GOT3 (cell line): ENCODE results near the gene KAZN.

Source experiments
- DNase-seq: peaks from one replicate; lab custom pipeline; 2025; ENCODE audit warnings: mixed read lengths; lab: John Stamatoyannopoulos, UW

The KAZN gene

DNA sequence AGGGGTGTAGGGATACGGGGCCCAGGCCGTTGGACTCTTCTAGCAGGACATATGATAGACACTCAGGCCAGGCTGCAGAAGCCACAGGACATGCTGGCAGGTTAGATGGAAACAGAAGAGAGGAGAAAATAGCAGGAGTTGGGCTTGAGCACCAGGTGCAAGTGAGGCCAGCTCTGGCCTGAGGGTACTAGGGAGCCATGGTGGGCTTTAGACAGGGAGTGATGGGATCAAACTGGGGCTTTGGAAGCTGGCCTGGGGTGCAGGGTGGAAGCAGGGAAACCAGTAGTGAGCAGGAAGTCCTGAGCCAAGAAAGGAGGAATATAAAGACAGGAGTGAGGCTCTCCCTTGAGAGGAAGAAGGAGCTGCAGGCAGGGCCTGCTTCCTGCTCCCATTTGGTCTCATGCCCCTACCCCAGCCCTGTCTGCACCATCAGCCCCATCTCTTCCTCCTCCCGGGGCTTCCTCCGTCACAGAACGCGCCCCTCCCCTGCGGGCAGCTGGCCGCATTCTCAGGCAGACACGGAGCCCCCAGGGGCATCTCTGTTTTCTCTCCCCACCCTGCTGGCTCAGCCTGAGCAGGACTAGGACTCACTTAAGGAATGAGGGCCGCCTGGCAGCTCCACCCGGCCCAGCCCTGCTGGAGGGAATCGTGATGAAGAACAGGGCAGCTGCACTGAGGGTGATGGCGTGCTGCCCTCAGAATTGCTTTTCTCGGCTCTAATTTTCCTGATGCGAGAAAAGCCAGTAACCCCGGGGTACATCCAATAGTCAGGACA is 389.5 kb downstream of the KAZN start:
- no peak for DNase-seq

DNA sequence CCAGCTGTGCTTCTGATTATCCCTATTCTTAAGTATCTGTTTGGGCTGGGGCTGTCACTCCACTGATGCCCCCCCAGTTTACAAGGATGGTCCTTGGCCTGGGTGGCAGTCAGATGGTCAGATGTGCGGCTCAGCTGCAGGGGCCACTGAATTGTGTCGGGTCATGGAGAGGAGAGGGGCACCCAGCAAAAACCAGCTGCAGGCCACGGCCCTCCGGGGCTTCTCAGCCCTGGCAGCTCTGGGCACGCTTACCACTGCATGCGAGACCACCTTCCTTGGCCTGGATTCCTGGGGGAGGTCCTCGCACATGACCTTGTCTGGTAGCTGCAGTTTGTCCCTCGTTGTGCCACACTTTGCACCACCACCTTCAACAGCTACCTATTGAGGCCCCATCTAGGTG is 390.2 kb downstream of the KAZN start:
- DNase-seq, result no peak

DNA sequence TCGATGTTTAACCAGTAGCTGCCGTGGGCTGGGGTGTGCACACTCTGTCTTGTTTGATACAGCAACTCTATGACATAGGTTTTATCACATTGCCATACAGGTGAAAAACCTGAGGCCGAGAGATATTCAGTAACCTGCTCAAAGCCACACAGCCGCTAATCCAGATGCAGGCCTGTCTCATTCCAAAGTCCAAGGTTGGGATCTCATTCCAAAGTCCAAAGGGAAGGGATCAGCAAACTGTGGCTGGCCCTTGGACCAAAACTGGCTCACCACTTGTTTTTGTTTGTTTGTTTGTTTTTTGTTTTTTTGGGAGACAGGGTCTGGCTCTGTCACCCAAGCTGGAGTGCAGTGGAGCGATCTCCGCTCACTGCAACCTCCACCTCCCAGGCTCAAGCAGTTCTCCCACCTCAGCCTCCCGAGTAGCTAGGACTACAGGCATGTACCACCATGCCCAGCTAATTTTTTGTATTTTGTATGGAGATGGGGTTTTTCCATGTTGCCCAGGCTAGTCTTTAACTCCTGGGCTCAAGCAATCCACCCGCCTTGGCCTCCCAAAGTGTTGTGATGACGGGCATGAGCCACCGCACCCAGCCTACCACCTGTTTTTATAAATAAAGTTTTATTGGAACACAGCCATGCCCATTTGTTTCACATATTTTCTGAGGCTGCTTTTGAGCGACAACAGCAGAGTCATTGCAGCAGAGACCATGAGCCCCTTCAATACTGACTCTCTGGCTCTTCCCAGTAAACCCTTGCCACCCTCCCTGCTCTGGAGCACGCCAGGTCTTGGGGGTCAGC is 391.6 kb downstream of the KAZN start:
- no peak for DNase-seq

DNA sequence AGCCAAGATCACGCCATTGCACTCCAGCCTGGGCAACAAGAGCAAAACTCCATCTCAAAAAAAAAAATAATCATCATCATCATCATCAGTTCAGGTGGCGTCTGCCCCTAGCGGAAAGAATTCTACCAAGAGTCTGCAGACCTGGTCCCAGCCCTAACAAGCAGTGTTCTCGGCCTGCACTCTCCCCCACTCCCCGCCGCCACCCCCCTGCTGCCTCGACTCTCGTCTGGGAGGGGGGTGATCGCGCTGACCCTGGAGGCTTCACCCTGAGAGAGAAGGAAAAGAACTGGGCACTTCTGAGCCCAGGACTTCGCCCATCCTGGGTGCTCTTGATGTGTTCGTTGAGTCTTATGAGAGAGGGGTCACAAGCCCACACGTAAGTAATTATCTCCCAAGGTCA is 394.9 kb downstream of the KAZN start:
- no peak for DNase-seq

DNA sequence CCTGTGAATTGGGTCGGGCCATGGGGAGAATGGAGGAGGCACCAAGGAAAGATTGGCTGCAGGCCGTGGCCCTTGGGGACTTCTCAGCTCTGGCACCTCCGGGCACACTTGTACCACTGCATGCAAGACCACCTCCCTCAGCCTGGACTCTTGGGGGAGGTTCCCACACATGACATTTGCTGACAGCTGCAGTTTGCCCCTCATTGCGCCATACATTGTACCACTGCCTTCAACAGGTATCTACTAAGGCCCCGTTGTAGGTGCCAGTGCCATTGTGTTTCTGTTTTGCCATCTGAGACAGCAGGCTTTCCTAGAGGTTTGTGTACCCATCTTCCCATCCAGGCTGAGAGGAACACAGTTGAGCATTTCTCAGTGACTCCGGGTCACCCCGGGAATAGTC is 395.7 kb downstream of the KAZN start:
- DNase-seq, result no peak

DNA sequence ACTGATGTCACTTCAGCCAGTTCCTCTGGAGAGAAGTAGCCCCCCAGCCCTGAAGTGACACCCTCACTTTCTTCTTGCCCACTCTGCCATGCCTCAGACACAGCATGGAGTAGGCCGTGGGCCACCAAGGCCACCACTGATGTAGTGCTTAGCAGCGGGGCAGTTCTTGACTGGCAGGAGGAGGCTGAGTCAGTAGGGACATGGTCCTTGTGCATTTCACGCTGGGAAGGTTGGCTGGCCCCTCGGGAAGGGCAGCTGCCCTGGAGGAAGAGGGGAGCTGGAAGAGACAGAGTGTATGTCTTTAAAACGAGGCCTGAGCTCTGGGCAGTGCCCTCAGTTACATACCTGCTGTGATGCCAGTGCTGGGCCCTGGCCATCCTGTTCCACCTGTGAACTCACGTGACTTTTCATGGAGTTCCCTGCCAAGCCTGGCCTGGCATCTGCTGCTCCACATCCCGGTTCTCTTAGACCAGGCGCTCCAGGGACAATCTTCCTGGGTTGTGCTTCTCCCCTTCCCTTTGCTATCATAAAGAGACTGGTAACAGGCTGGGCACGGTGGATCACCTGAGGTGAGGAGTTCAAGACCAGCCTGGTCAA is 396.5 kb downstream of the KAZN start:
- no peak for DNase-seq

DNA sequence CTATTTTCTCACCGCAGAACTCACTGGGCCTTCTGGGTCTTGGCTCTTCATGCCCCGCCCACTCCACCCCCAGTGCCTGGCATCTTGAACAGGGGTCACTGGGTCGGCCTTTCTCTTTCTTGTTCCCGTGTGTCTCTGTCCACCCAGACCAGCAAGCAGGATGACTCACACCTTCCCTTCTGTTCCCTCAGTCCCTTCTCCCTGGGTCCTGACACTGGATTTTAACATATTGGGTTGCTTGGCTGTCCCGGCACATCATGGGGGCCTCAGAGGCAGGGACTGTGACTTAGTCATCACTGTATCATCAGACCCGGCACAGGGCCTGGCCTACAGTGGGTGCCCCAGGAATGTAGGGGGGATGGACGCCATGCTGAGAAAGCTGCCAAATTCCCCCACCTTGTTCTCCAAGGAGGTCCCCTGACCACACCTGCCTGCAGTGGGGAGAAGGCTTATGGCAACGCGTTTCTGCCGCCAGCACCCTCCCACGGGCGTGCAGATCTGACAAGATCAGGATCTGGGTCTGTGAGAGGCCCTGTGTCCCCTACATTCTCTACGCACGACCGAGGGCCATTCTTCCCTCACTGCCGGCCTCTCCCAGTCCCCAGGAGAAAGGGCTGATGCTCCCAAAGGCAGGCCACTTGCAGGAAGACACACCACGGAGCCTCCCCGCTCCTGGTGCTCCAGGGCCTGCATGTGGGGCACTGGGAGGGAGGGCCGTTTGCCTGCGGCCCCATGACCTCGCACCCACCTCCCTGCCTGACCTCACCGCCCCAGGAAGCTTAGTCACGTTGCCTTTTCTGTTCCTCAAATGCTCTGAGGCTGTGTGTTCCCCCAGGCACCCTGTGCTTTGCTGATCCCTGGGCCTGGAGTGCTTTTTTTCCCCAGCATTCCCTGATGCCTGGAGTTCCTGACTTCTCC is 397.9 kb downstream of the KAZN start:
- no peak for DNase-seq

DNA sequence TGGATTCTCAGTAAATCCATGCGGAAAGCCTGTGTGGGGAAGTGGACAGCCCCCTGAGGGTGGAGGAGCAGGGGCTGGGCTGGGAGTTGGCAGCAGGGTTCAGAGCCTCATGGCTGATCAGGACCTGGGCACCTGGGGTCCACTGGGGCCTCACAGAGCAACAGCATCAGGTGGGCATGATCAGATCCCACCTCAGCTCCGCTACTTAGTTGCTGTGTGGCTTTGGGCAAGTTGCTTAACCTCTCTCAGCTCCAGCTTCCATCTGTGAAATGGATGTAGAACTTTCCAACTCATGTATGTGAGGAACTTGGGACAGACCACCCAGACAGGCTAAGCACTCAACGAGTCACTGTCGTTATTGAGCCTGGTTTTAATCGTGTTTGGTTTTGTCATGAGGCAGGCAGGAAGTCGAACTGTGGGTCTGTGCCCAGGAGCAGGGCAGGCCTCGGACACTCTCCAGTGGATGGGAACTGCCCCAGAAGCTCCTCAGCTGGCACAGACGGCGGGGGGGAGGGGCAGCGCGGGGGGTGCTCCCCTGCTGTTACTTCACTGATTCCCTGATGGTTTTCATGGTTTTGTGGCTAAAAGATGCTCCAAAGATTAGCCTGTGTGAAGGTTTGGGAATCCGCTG is 399.3 kb downstream of the KAZN start:
- DNase-seq, result no peak

DNA sequence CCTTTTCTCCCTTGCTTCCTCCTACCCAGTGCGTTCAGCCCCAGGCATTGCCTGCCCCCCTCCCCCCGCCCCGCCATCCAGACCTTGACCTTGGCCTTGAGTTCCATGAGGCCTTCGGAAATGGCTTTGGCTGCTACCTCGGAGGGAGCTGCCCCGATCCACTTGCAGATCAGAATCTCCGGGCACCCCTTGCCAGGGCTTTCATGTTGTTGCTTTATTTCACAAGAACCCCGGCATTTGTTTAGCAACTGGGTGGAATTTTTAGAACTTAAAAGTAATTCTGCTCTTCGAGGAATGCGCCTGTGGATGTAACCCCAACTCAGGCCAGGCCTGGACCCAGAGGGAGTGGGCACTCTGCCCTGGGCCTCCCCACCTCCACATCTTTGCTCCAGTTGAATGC is 401.0 kb downstream of the KAZN start:
- no peak for DNase-seq

DNA sequence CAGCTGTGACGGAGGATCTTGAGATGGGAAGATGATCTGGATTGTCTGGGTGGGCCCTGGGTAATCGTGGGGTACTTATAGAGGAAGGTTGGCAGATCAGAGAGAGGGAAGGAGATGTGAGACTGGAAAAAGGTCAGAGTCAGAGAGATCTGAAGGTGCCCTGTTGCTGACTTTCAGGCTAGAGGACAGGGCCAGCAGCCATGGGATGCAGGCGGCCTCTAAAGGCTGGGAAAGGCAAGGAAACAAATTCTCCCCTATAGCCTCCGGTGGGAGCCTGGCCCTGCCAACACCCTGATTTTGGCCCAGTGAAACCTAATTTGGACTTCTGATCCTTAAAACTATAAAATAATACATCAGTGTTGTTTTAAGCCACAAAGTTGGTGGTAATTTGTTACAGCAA is 401.5 kb downstream of the KAZN start:
- no peak for DNase-seq

DNA sequence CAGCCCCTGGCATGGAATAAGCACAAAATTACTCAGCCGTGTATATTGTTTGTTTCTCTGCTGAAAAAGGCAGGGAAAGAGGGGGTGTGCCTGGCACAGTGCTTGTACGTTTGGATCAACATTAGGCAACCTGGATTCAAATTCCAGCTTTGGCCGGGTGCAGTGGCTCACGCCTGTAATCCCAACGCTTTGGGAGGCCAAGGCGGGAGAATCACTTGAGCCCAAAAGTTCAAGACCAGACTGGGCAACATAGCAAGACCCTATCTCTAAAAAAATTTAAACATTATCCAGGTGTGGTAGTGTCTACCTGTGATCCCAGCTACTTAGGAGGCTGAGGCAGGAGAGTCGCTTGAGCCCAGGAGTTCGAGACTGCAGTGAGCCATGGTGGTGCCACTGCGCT is 402.2 kb downstream of the KAZN start:
- no peak for DNase-seq

DNA sequence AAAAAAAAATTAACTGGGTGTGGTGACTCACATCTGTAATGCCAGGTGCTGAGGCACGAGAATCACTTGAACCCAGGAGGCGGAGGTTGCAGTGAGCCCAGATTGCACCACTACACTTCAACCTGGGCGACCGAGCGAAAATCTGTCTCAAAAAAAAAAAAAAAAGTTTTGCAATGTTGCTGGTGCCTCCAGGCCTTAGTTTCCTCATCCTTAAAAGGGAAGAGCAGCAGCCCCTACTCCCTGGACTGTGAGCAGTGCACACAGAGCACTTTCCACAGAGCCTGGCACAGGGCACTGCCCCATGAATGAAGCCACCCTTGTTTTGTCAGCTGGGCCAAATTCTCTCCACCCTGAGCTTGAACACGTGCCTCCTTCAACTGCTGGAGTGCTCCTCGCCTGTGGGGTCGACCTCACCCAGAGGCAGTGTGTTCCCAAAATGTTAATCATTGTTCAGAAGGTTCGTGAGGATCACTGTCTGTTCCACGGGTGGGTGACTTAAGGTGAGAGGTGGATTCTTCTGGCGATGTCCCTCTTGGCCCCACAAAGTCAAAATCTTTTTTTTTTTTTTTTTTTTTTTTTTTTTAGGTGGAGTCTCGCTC is 402.9 kb downstream of the KAZN start:
- DNase-seq, result no peak

DNA sequence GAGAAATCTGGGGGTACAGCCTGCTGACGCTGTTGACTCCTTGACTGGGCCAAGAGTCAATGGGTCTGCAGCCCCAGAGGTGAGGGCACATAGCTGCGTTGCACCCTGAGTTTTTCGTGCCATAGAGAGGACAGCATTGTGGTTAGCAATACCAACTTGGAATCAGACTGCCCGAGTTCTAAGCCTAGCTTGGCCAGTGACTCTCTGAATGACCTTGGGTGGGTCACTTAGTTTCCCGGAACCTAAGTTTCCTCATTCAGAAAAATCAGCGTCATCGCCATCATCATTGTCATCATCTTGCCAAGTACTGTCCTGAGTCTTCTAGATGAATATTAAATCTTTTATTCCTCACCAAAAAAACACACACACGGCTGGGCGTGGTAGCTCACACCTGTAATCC is 403.8 kb downstream of the KAZN start:
- no peak for DNase-seq

DNA sequence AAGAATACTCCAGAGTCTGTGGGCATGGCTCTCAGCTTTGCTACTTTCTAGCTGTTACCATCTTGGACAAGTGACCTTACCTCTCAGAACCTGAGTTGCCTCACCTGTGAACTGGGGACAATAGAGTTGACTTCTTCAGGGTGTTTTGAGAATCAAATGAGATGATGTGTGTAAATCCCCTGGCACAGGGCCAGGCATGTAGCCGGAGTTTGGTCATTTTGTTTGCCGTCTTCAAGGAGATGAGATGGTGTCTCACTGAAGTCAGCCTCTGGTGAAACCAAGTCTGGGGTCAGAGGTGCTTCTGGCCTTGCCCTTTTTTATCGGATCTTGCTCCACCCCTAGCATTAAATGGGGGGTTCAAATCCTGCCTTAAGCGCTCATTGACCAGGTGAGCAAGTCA is 405.9 kb downstream of the KAZN start:
- no peak for DNase-seq

DNA sequence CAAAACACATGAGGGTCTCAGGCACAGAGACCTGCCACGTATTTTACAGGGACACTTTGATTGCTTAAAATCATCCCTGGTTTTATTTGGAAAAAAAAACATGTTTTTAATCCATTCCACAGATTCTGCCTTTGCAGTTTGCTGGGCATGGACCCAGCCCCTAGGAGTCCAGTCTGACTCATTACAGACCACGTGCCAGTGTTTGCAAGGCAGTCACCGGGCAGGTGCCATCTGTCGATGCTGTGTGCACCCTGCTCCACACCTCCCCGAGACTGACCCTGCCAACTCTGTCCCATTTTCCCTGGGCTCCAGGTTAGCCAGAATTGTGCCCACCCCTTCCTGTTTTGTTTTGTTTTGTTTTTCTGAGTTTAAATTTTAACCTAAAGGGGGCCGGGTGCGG is 406.6 kb downstream of the KAZN start:
- no peak for DNase-seq

DNA sequence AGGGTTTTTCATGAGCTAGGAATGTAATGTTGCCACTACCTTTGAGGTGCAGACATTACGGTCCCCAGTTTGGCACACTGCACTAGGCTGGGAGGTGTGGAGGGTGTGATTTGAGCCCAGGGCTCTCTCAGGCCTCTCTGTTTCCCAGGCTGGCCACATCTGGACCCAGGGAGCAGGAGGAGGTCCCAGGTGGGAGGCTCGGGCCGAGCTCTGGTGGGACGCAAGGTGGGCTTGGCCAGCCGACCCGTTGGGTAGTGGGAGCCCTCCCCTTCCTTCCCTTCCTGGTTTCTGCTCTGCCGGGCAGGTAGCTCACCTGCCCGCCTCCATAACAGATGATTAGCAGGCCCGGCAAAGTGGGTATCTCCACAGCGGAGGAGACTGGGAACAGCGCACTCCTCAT is 408.9 kb downstream of the KAZN start:
- DNase-seq, result no peak

DNA sequence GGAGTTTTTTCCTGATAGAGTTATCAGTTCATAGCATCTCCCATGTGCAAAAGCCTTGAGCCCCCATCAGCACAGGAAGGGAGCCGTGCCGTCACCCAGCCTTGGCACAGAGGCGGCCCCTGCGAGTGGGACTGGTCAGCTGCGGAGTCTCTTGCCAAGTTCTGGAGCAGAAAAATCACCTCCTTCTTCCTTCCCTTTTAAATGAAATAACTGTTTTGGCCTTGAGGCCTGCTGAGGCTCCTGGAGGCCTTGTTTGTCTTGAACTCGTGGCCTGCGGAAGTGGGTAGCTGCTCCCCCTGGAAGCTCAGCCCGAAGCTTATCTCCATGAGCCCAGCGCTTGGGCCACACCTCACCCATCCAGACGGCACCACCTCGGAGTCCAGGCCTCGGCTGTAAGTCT is 409.4 kb downstream of the KAZN start:
- no peak for DNase-seq

DNA sequence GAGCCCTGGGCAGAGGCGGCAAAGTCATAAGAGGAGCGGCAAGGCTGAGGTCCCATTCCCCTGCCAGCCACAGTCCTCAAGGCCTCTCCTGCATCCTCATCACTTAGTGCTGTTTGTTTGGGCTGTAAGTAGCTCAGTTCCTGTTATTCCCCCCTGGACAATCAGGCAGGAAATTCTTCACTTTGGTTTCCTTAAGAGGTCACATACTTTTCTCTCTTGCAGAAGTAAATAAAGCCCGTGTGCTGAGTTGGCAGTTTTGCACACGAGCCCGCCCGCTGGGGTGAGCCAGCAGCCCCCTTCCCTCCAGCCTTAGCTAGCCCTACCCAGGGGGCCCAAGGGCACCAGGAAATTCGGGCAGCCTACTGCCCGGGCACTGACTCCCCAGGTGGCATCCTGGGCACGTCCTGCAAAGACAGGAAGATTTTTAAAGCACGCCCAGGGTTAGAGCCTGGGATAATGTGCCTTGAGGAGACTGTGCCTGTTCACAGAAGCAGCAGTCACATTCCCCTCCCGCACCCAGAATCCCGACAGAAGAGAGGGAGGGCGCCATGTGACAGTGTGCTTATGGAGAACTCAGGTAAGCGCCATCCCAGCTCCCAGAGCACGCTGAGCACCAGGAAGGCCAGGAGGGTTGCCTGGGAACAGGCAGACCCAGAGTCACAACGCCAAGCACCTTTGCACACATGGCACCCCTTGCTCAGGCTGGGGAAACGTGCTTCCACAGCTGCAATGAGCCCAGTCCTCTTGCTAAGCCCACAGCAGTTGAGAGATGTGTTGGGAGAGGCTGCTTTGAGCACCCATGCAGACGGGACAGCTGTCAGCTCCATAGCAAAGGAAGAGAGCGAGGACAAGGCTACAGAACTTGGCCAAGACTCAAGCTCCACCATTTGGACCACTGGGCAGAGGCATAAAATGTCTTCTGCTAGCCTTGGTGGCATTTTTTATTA is 410.6 kb downstream of the KAZN start:
- DNase-seq, result no peak

DNA sequence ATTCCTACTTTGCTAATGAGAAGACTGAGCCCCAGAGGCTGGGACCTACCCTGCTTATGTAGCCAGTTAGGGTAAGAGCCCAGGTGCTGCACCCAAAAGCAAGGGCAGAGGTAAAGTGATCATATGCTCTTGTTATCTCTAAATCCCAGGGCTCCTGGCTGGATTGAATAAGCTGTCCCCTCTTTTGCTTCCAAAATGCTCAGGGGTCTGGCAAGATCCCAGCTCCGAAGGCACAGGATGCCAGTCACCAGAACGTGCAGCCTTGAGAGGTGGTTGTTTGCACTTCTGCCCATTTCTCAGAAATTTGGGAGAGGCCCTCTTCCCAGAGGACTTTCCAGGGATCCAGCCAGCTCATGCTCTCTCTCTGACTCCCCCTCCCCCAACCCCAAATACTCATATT is 412.7 kb downstream of the KAZN start:
- DNase-seq, result no peak

DNA sequence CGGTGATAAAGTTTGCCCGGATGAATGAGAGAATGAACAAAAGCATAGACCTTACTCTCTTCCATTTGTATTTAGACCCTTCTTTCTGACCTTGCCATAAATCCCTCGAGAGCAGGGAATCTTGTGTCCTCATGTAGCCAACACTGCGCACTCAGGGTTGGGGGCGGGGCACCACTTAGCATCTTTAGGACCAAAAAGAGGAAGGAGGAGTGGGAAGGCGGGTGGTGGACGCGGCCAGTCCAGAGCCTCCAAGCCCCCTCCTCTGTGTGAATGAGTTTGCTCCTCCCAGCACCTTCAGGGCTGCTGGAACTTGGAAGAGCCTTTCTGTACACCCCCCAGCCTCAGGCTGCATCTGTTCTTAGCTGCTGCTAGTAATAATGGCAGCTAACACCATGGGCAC is 413.2 kb downstream of the KAZN start:
- DNase-seq, result no peak
